B cell (primary cell): ENCODE results near the gene PCDHGC4. TPM values are rescaled to one million over a fixed set of nuclear protein-coding genes. Genes with fewer than 3 reads are reported as not detected.

Experiments used
- ATAC-seq: fragments of 200-7000 bp; cut with Tn5 transposase; one replicate; pipeline ENCODE4 v1.10.0; 2021; ENCODE audit warnings: low read depth, mild to moderate bottlenecking, moderate number of reproducible peaks, moderate library complexity
- CTCF ChIA-PET: fragments of 350-600 bp; sonication (Branson Sonifier 250); formaldehyde crosslinking; loops from one replicate; lab custom pipeline; 2021; ENCODE audit warnings: antibody characterized with exemption, inconsistent platforms; lab: Charles Lee
- POLR2A ChIA-PET: fragments of 350-600 bp; sonication (Branson Sonifier 250); formaldehyde crosslinking; loops from one replicate; lab custom pipeline; 2021; ENCODE audit warnings: antibody characterized with exemption; lab: Charles Lee
- DNase-seq: peaks from one replicate; pipeline ENCODE4 v3.0.0; 2013
- H2AFZ ChIP-seq: 2 replicates; pipeline ENCODE4 v1.6.1; 2012; ENCODE audit warnings: mild to moderate bottlenecking, low read depth, low read length; ENCODE audit not compliant: insufficient read depth, poor library complexity, severe bottlenecking
- H3K27ac ChIP-seq, 2 donors: 1 replicate in 1 of 2; 2 replicates in 1 of 2; pipeline ENCODE4 v1.5.1; 2012 to 2013; ENCODE audit warnings: low read length in 2 of 2, mild to moderate bottlenecking in 2 of 2, moderate library complexity in 1 of 2
- H3K27me3 ChIP-seq, 4 experiments: fragments of 200-600 bp in 1 of 4; sonication (generic) in 1 of 4; replicated peaks in 1 of 4; 1 replicate in 2 of 4; 2 replicates in 2 of 4; pipeline versions ENCODE4 v1.6.1 to v1.7.0; 2013 to 2016; ENCODE audit warnings: low read length in 3 of 4, mild to moderate bottlenecking in 2 of 4, mixed read lengths in 1 of 4, moderate library complexity in 1 of 4; ENCODE audit not compliant: insufficient read depth in 4 of 4, control insufficient read depth in 3 of 4; ENCODE audit errors: control extremely low read depth in 1 of 4
- H3K36me3 ChIP-seq, 2 experiments: replicated peaks in 1 of 2; 1 replicate in 1 of 2; 2 replicates in 1 of 2; pipeline versions ENCODE4 v1.6.1 to v1.7.1; 2013; ENCODE audit warnings: low read length in 1 of 2; ENCODE audit not compliant: insufficient read depth in 2 of 2, control insufficient read depth in 1 of 2; ENCODE audit errors: control extremely low read depth in 1 of 2, extremely low read depth in 1 of 2
- H3K4me1 ChIP-seq, 2 donors: fragments of 200-600 bp in 1 of 2; sonication (generic) in 1 of 2; 1 replicate in 1 of 2; 2 replicates in 1 of 2; pipeline versions ENCODE4 v1.5.1 to v1.6.1; 2013 to 2017; ENCODE audit warnings: low read length in 2 of 2; ENCODE audit not compliant: control insufficient read depth in 2 of 2, insufficient read depth in 2 of 2
- H3K4me2 ChIP-seq: replicated peaks from 2 replicates; pipeline ENCODE3; 2012; ENCODE audit warnings: mild to moderate bottlenecking, low read depth, low read length; ENCODE audit not compliant: poor library complexity, severe bottlenecking
- H3K4me3 ChIP-seq, 5 experiments: fragments of 200-600 bp in 1 of 5; sonication (generic) in 1 of 5; 1 replicate in 3 of 5; 2 replicates in 2 of 5; pipeline versions ENCODE4 v1.5.1 to v1.7.0; 2011 to 2016; ENCODE audit warnings: low read length in 4 of 5, mild to moderate bottlenecking in 4 of 5, low read depth in 2 of 5, control low read depth in 1 of 5, moderate library complexity in 1 of 5; ENCODE audit not compliant: insufficient read depth in 1 of 5; ENCODE audit errors: control extremely low read depth in 1 of 5, extremely low read depth in 1 of 5
- H3K79me2 ChIP-seq: fragments of 200-600 bp; sonication (generic); one replicate; pipeline ENCODE4 v1.6.0; 2016; ENCODE audit warnings: low read length; ENCODE audit not compliant: control insufficient read depth, insufficient read depth
- H3K9ac ChIP-seq: fragments of 200-600 bp; sonication (generic); 2 replicates; pipeline ENCODE4 v1.6.1; 2017; ENCODE audit warnings: mild to moderate bottlenecking, low read length, moderate library complexity
- H3K9me3 ChIP-seq, 3 donors: one replicate each; pipeline versions ENCODE4 v1.6.1 to v1.7.1; 2013; ENCODE audit warnings: low read length in 2 of 3; ENCODE audit not compliant: control insufficient read depth in 2 of 3, insufficient read depth in 1 of 3; ENCODE audit errors: control extremely low read depth in 1 of 3
- H4K20me1 ChIP-seq: 2 replicates; pipeline ENCODE4 v1.6.0; 2012; ENCODE audit warnings: mild to moderate bottlenecking, low read length; ENCODE audit not compliant: insufficient read depth, control insufficient read depth, poor library complexity, severe bottlenecking
- H3K27ac Mint-ChIP-seq: one replicate; pipeline ENCODE4 v1.8.0; 2021; ENCODE audit warnings: mixed read lengths
- H3K27me3 Mint-ChIP-seq: one replicate; pipeline ENCODE4 v1.8.0; 2021; ENCODE audit warnings: mixed read lengths
- H3K4me1 Mint-ChIP-seq: one replicate; pipeline ENCODE4 v1.8.0; 2021; ENCODE audit warnings: mixed read lengths
- H3K4me3 Mint-ChIP-seq: one replicate; pipeline ENCODE4 v1.8.0; 2021; ENCODE audit warnings: mixed read lengths
- H3K9me3 Mint-ChIP-seq: one replicate; pipeline ENCODE4 v1.8.0; 2022; ENCODE audit warnings: mixed read lengths; ENCODE audit not compliant: insufficient read depth
- EZH2 ChIP-seq: IDR thresholded peaks from 2 replicates; pipeline ENCODE4 v1.6.1; 2012; ENCODE audit warnings: borderline replicate concordance, low read depth, mild to moderate bottlenecking, moderate library complexity, low read length; ENCODE audit not compliant: insufficient read depth, poor library complexity, severe bottlenecking
- WGBS: methylation state at CpG from one replicate; pipeline ENCODE4 v1.1.5; 2013; ENCODE audit warnings: missing lambda C conversion rate; ENCODE audit not compliant: insufficient coverage; 5-methylcytosine and 5-hydroxymethylcytosine counted together
- intact Hi-C: fragments of 100-400 bp; cut with micrococcal nuclease; formaldehyde crosslinking; loops from one replicate; pipeline ENCODE4 v1.10.0; 2022
- polyA plus RNA-seq: library from polyadenylated mRNA; depleted of rRNA; stranded (reverse); fragments of >200 nt; gene quantifications from 2 replicates; pipeline ENCODE4 v1.2.3, GENCODE V29; 2012
- total RNA-seq, 2 donors: library from RNA; stranded (reverse); fragments of 120-200 nt in 1 of 2; gene quantifications; 1 replicate in 1 of 2; 2 replicates in 1 of 2; pipeline versions ENCODE4 v1.2.3 to v1.2.4, GENCODE V29; 2013 to 2022
- TF ChIP-seq, protein P1 (sequence below): fragments of 200-600 bp; IDR thresholded peaks from one replicate; pipeline ENCODE4 v1.8.0; 2022; ENCODE audit warnings: antibody characterized with exemption, mild to moderate bottlenecking

Gene PCDHGC4
- total and polyA plus RNA-seq, 2 donors (not counting 1 experiment from before 2014, with no cell fraction given) = 0.09 to 0.42 TPM

GRCh38 chr5:141441571-141442170 is 43.2 kb upstream of the PCDHGC4 start:
- Mint-ChIP-seq H3K9me3 (peaks cover 3% of the 10 kb centered on the region), H3K4me3 (no peak overlapping the region), H3K27me3 (peaks cover 3% of the 10 kb centered on the region), H3K4me1 (peaks cover 3% of the 10 kb centered on the region), H3K27ac (no peak overlapping the region)
- ChIA-PET CTCF (no interaction called here), POLR2A (no interaction called here)
- Histone ChIP-seq H3K4me2 (no peak overlapping the region), H3K36me3 (no peaks in the 10 kb centered on the region), H3K9me3 (peaks cover 0 to 14% (median 0%) of the 10 kb centered on the region in 3 donors), H4K20me1 (no peaks in the 10 kb centered on the region), H3K27me3 (peaks cover 0 to 6% (median 0%) of the 10 kb centered on the region in 4 experiments), H3K9ac (no peak overlapping the region), H3K4me1 (no peaks in the 10 kb centered on the region), H3K27ac (no peak overlapping the region), H3K79me2 (no peaks in the 10 kb centered on the region), H2AFZ (no peak overlapping the region), H3K4me3 (no peak overlapping the region)
- ATAC-seq = no peak
- TF ChIP-seq, protein P1, sequence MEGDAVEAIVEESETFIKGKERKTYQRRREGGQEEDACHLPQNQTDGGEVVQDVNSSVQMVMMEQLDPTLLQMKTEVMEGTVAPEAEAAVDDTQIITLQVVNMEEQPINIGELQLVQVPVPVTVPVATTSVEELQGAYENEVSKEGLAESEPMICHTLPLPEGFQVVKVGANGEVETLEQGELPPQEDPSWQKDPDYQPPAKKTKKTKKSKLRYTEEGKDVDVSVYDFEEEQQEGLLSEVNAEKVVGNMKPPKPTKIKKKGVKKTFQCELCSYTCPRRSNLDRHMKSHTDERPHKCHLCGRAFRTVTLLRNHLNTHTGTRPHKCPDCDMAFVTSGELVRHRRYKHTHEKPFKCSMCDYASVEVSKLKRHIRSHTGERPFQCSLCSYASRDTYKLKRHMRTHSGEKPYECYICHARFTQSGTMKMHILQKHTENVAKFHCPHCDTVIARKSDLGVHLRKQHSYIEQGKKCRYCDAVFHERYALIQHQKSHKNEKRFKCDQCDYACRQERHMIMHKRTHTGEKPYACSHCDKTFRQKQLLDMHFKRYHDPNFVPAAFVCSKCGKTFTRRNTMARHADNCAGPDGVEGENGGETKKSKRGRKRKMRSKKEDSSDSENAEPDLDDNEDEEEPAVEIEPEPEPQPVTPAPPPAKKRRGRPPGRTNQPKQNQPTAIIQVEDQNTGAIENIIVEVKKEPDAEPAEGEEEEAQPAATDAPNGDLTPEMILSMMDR = no peak
- TF ChIP-seq EZH2 = no peak
- 75% methylated on average over 50 of the region's 50 CpGs for WGBS
- intact Hi-C loops = no loop called here
- no peak for DNase-seq

DNA sequence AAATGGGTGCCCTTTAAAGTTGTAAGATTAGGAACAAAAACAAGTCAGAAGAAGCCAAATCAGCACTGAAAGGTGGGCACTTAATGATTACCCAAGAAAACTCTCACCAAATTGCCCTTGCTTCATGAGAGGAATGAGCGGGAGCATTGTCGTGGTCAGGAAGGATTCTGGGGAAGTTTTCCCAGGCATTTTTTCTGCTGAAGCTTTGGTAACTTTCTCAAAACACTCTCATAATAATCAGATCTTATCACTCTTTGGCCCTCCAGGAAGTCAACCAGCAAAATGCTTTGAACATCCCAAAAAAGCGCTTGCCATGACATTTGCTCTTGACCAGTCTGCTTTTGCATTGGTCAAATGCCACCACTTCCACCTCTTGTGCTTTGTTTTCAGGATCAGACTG is 19.5 kb upstream of the PCDHGC4 start:
- TF ChIP-seq, protein P1 = no peak
- no peak for TF ChIP-seq EZH2

More for the DNA sequence above, 19.5 kb upstream of the PCDHGC4 start:
- Histone ChIP-seq H3K4me2 (no peak overlapping the region), H3K79me2 (no peaks in the 10 kb centered on the region), H3K4me1 (no peaks in the 10 kb centered on the region), H2AFZ (no peak overlapping the region), H3K36me3 (no peaks in the 10 kb centered on the region), H3K27ac (no peak overlapping the region), H3K9me3 (no peaks in the 10 kb centered on the region), H4K20me1 (no peaks in the 10 kb centered on the region), H3K27me3 (peaks cover 0 to 2% (median 0%) of the 10 kb centered on the region in 4 experiments), H3K9ac (no peak overlapping the region), H3K4me3 (no peak overlapping the region)
- ATAC-seq (no peak), DNase-seq (no peak)
- ChIA-PET POLR2A (interaction anchor here (0.7 kb wide), 1 partner anchor 69 kb away, joined by 4 read pairs; no protein-coding TSS in a partner anchor), CTCF (interaction anchor here (1.3 to 1.7 kb wide), 3 partner anchors 11 to 59 kb away, joined by 3 to 7 read pairs (median 3); partner anchors contain the start of gene PCDHGC3)
- WGBS = 100% methylated on average over 1 of the region's 3 CpGs
- Mint-ChIP-seq H3K27ac (no peak overlapping the region), H3K4me1 (no peaks in the 10 kb centered on the region), H3K4me3 (no peak overlapping the region), H3K9me3 (peaks cover 7% of the 10 kb centered on the region), H3K27me3 (peaks cover 12% of the 10 kb centered on the region)
- intact Hi-C loops = no loop called here
